Measurements from ENCODE around the gene MYBPC2.

MYBPC2 gene

GRCh38 chr19:50409347-50409746, 23.3 kb upstream of the MYBPC2 start:
- no peak for DNase-seq (ENCODE audit: low read depth in 2 of 3, low spot score in 1 of 3)

DNA sequence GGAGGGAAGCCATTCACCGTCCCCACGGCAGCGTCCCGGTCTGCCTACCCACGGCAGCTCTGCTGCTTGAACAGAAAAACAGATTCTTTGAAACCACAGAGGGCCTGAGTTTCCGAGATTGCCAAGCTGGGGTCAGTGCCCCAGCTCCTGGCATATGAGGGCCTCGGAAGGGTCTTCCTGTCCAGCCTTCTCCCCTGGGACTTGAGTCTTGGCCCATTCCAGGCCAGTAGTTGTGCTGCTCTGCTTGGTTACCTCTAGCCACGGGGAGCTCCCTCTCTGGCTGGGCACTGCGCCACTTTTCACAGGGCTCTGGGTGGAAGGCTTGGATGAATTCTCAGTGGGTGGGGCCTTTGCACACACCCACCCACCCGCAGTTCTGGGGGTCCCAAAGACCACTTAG, 22.6 kb upstream of the MYBPC2 start:
- DNase-seq (ENCODE audit: low read depth in 2 of 3, low spot score in 1 of 3): no peak

- DNase-seq (ENCODE audit: low read depth in 2 of 3, low spot score in 1 of 3): no peak
Measured at GRCh38 chr19:50412419-50412818, 20.3 kb upstream of the MYBPC2 start.

GRCh38 chr19:50413096-50413495, 19.6 kb upstream of the MYBPC2 start:
- DNase-seq (ENCODE audit: low read depth in 2 of 3, low spot score in 1 of 3): no peak

DNA sequence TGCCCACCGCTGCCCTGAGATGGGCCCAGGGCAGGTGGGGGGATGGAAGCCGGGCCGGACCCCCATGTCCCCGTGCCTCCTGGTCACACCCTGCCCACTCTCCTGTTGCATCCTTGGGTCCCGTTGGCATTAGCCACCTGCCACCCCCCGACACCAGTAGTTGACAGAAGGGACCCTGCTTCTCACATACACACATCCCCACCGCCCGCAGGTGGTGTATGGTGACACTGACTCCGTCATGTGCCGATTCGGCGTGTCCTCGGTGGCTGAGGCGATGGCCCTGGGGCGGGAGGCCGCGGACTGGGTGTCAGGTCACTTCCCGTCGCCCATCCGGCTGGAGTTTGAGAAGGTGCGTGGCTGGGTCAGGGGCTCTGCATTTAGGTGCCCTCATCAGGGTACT, 19.2 kb upstream of the MYBPC2 start:
- DNase-seq (ENCODE audit: low read depth in 2 of 3, low spot score in 1 of 3): no peak

GRCh38 chr19:50414864-50415660, 17.6 kb upstream of the MYBPC2 start:
- peak; percentile 69 to 76 (median 71) for DNase-seq (ENCODE audit: low read depth in 2 of 3, low spot score in 1 of 3)

- DNase-seq (ENCODE audit: low read depth in 2 of 3, low spot score in 1 of 3): no peak
Measured at GRCh38 chr19:50415661-50416033, 17.0 kb upstream of the MYBPC2 start.

GRCh38 chr19:50416034-50416977, 16.4 kb upstream of the MYBPC2 start:
- no peak for DNase-seq (ENCODE audit: low read depth in 2 of 3, low spot score in 1 of 3)

DNA sequence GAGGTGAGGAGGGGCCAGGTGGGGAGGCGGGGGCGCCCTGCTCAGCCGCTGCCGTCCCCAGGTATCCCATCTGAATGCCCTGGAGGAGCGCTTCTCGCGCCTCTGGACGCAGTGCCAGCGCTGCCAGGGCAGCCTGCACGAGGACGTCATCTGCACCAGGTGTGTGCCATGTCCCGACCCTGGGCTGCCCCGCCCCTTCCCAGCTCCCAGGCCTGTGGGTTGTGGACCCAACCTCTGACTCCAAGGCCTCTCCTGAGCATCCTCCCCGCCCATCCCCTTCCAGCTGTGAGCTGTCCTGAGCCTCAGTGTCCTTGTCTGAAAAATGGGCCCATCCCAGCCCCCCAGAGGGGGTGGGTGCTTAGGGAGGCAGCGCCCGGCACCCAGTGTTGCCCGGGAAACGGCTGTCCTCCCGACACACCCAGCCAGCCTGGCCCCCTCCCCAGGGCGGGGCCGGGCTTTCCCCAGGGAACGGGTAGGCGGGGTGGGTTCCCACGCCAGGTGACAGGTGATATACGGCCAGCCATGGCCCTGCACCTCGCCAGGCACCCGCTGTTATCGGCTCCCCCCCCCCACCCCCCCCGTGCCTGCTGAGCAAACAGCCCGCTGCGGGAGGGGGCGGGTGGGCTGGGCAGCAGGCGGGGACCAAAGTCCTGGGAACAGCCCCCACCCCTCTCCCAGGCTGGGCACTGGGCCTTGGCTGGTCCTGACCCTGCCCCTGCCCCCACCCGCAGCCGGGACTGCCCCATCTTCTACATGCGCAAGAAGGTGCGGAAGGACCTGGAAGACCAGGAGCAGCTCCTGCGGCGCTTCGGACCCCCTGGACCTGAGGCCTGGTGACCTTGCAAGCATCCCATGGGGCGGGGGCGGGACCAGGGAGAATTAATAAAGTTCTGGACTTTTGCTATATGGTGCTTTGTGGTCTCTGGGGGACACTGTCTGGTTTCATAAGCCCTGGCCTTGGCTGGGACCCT, 15.3 kb upstream of the MYBPC2 start:
- DNase-seq (ENCODE audit: low read depth in 2 of 3, low spot score in 1 of 3): no peak

- no peak for DNase-seq (ENCODE audit: low read depth in 2 of 3, low spot score in 1 of 3)
Measured at GRCh38 chr19:50418176-50419021, 14.3 kb upstream of the MYBPC2 start, which contains the start of gene SPIB. Gene SPIB, plus strand, starts transcription at chr19:50418938. Its CDS starts 25 bp downstream, at chr19:50418963.

- DNase-seq (ENCODE audit: low read depth in 2 of 3, low spot score in 1 of 3): no peak
Measured at GRCh38 chr19:50419022-50419579, 13.6 kb upstream of the MYBPC2 start.

GRCh38 chr19:50419580-50420035, 13.1 kb upstream of the MYBPC2 start:
- no peak for DNase-seq (ENCODE audit: low read depth in 2 of 3, low spot score in 1 of 3)

- no peak for DNase-seq (ENCODE audit: low read depth in 2 of 3, low spot score in 1 of 3)
Measured at GRCh38 chr19:50420127-50420526, 12.6 kb upstream of the MYBPC2 start.

GRCh38 chr19:50420808-50421207, 11.9 kb upstream of the MYBPC2 start:
- DNase-seq (ENCODE audit: low read depth in 2 of 3, low spot score in 1 of 3): no peak

- no peak for DNase-seq (ENCODE audit: low read depth in 2 of 3, low spot score in 1 of 3)
Measured at GRCh38 chr19:50422397-50423278, 10.1 kb upstream of the MYBPC2 start.

GRCh38 chr19:50423279-50424113, 9.2 kb upstream of the MYBPC2 start:
- DNase-seq (ENCODE audit: low read depth in 2 of 3, low spot score in 1 of 3): no peak

DNA sequence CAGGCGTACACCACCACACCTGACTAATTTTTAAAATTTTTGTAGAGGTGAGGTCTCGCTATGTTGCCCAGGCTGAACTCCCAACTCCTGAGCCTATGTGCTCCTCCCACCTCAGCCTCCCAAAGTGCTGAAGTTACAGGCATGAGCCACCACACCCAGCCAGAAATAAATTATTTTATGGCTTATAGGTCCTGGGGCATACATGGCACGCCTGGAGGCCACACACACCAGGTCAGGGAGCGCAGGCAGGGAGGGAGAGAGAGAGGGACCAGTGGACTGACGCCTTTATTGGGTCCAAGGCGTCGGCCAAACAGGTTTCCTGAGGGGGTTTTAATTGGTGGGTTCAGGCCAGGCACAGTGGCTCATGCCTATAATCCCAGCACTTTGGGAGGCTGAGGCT, 7.1 kb upstream of the MYBPC2 start:
- DNase-seq (ENCODE audit: low read depth in 2 of 3, low spot score in 1 of 3): no peak
